GM12801 (cell line): ENCODE results near the gene BEGAIN.

Experiments
- CTCF ChIP-seq: IDR thresholded peaks from one replicate; pipeline ENCODE4 v1.5.1; 2011; ENCODE audit warnings: control low read depth; ENCODE audit not compliant: insufficient read length; ENCODE audit errors: extremely low read depth

BEGAIN gene

GRCh38 chr14:100608064-100608463, 20.8 kb upstream of the BEGAIN start:
- TF ChIP-seq CTCF, result no peak

- TF ChIP-seq CTCF, result no peak
Observed at GRCh38 chr14:100607611-100607956, 20.4 kb upstream of the BEGAIN start.

- TF ChIP-seq CTCF, result no peak
Observed at GRCh38 chr14:100606687-100607610, 19.7 kb upstream of the BEGAIN start.

GRCh38 chr14:100605706-100606686, 18.8 kb upstream of the BEGAIN start:
- TF ChIP-seq CTCF, result no peak

GRCh38 chr14:100605230-100605629, 18.0 kb upstream of the BEGAIN start:
- TF ChIP-seq CTCF, result no peak

- no peak for TF ChIP-seq CTCF
Observed at GRCh38 chr14:100604709-100605108, 17.5 kb upstream of the BEGAIN start.

- TF ChIP-seq CTCF, result no peak
Observed at GRCh38 chr14:100604121-100604501, 16.9 kb upstream of the BEGAIN start.
